IPS DF 4.7 (cell line): Measurements from ENCODE around the gene PPP1R13L.
"Not testable (repeated sequence)": the region's sequence is repeated elsewhere in the genome, so short reads cannot be mapped to it uniquely, and the experiment has no call there.

ENCODE experiments used
- DNase-seq: peaks from one replicate; pipeline ENCODE4 v3.0.0-alpha.2; 2013; ENCODE audit warnings: low spot score; ENCODE audit errors: extremely low read depth

Gene PPP1R13L

GRCh38 chr19:45432543-45432942 lies 27.7 kb upstream of the PPP1R13L start:
- not testable (repeated sequence) for DNase-seq

- not testable (repeated sequence) for DNase-seq
These were observed 26.1 kb upstream of the PPP1R13L start for GRCh38 chr19:45431008-45431407.

- not testable (repeated sequence) for DNase-seq
These were observed 25.0 kb upstream of the PPP1R13L start for GRCh38 chr19:45429896-45430295.

- DNase-seq, result no peak
These were observed 23.7 kb upstream of the PPP1R13L start for GRCh38 chr19:45428384-45429231.

- DNase-seq, result no peak
These were observed 19.6 kb upstream of the PPP1R13L start for GRCh38 chr19:45424191-45425058.

GRCh38 chr19:45423589-45424190 lies 18.8 kb upstream of the PPP1R13L start, which contains the start of gene ERCC1:
ERCC1 (minus strand) TSS chr19:45423917; CDS start chr19:45423374, 543 bp downstream.
- no peak for DNase-seq

- DNase-seq, result no peak
These were observed 18.2 kb upstream of the PPP1R13L start for GRCh38 chr19:45423033-45423588.

- no peak for DNase-seq
These were observed 17.2 kb upstream of the PPP1R13L start for GRCh38 chr19:45421947-45422498.

GRCh38 chr19:45420871-45421270 lies 16.0 kb upstream of the PPP1R13L start:
- no peak for DNase-seq

GRCh38 chr19:45420356-45420755 lies 15.5 kb upstream of the PPP1R13L start:
- no peak for DNase-seq

- DNase-seq, result no peak
These were observed 15.0 kb upstream of the PPP1R13L start for GRCh38 chr19:45419895-45420294.

- no peak for DNase-seq
These were observed 14.5 kb upstream of the PPP1R13L start for GRCh38 chr19:45419396-45419795.

- DNase-seq, result no peak
These were observed 13.9 kb upstream of the PPP1R13L start for GRCh38 chr19:45418802-45419201.

- no peak for DNase-seq
These were observed 12.3 kb upstream of the PPP1R13L start for GRCh38 chr19:45417151-45417550.

- DNase-seq, result no peak
These were observed 9.6 kb upstream of the PPP1R13L start for GRCh38 chr19:45414468-45414867.

GRCh38 chr19:45413497-45413896 lies 8.6 kb upstream of the PPP1R13L start:
- no peak for DNase-seq

- not testable (repeated sequence) for DNase-seq
These were observed 5.5 kb upstream of the PPP1R13L start for GRCh38 chr19:45410330-45410729.

GRCh38 chr19:45409557-45409920 lies 4.7 kb upstream of the PPP1R13L start:
- no peak for DNase-seq

- DNase-seq, result no peak
These were observed 4.1 kb upstream of the PPP1R13L start for GRCh38 chr19:45408830-45409556.

GRCh38 chr19:45408121-45408520 lies 3.3 kb upstream of the PPP1R13L start:
- no peak for DNase-seq
